HG03354 (cell line): ENCODE data around the gene SCAF11.

Experiments used
- ATAC-seq: cut with Tn5 transposase; IDR thresholded peaks from one replicate; pipeline ENCODE4 v1.9.1; 2021; ENCODE audit warnings: mild to moderate bottlenecking; ENCODE audit not compliant: unreplicated experiment, poor library complexity, severe bottlenecking

Gene SCAF11

DNA sequence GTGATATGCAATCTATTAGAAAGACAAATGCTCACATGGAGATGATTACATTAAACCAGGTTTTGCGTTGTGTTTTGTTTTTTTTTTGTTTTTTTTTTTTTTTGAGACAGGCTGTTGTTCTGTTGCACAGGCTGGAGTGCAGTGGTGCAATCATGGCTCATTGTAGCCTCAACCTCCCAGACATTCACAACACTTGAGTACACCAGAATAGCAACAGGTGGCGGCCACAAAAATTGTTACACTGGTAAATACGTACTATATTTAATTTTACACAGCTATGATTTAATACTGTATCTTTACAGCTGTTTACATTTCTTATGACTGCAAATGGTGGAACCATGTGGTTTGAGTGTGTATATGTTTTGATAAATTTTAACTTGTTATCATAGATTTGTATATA lies 60.0 kb downstream of the SCAF11 start:
- no peak for ATAC-seq

DNA sequence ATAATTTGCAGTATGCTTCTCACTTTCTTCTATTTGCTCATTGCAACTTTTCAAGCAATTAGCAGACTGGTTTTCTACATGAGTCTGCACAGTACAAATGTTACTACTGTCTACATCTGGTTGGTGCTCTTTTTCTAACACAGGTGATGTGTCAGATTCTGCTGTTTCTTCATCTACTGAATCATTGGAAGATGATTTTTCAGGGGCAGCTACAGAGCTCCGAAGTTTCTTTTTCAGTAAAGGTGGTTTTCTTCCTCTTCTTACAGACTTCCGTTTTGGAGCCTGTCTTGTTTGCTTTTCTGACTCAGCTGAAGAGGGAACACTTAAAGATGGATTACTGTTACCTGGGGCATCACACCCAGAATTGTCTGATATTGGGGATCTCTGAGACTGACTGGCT lies 62.1 kb downstream of the SCAF11 start:
- no peak for ATAC-seq

DNA sequence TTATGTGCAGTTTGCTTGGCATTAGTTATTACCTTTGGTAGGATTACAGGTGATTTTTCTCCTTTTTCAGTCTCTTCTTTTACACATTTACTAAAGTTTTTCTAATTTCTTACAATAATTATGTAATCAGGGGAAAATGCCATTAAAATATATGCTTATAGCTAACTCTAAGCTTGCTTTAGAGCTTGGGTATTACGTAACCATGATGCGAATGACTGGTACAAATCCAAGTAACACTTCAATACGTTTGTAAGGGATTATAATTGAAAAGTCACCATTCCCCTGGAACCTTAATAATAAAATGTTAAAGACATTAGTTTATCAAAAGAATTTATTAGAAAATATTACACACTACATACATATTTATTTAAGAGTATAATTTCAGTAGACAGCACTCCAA lies 71.6 kb downstream of the SCAF11 start:
- ATAC-seq = no peak

DNA sequence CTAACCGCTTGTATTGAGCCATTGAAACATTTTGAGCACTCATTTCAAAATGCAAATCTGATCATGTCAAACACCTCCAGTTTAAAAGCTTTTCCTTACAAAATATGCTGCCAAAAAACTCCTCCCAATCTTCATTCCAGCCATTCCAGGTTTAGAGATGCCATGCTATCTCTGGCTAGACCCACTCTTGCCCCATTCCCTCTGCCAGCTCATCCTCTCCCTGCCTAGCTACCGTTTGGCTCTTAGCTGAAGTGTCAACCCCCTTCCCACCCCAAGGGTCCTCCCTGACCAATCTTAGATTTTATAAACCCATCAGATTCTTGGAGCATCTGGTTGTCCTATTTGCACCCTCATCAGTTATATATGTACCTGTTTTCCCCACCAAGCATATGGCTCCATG lies 75.0 kb downstream of the SCAF11 start:
- ATAC-seq = no peak

DNA sequence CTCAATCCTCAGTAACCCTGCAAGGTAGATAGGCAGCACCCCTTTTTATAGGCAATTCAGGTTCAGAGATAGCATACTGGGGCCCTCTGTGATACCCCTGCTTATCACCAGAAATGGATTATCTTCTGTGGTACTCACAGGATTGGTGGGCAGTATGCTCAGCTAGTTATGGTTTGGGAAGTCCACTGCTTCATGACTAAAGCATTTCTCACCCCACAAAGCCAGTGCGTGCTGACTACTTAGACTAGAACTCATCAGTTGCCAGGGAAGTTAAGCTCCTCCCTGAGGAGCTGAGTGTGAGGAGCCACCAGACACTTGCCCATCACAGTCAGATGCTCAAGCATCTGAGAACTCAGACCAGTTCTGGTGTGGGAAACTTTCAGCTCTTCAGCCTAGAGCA lies 76.3 kb downstream of the SCAF11 start:
- ATAC-seq = no peak

- ATAC-seq = no peak
Observed at GRCh38 chr12:45913631-45914030, 76.7 kb downstream of the SCAF11 start.

- ATAC-seq = no peak
Observed at GRCh38 chr12:45912774-45913173, 77.6 kb downstream of the SCAF11 start.

DNA sequence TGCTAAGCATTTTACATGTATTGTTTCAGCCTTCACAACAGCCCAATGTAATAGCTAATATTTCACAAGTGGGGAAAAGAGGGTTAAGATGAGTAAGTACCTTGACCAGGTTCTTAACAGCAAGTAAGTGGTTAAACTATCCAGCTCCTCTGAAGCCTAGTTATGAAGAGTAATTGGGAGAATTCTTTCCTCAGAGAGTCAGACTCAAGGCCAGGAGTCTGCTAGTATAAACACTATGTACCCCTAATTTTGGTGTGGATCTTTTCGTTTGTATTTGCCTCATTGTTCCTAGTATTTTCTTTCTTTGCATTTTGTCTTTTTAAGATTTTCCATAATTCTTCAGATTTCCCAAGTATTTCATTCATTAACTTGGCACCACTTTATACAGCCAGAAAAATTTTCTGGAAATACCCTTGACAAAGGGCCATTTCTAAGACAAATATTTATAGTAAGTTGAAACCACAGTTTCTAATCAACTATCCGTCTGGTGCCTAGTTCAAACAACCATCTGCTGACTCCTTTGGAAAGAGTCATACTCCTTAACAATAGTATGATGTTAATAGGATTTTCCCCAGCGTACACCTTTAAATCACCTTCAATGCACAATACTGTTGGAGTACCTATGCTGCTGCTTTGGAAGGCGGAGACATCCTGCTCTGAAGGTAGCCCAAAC lies 81.2 kb downstream of the SCAF11 start:
- no peak for ATAC-seq

DNA sequence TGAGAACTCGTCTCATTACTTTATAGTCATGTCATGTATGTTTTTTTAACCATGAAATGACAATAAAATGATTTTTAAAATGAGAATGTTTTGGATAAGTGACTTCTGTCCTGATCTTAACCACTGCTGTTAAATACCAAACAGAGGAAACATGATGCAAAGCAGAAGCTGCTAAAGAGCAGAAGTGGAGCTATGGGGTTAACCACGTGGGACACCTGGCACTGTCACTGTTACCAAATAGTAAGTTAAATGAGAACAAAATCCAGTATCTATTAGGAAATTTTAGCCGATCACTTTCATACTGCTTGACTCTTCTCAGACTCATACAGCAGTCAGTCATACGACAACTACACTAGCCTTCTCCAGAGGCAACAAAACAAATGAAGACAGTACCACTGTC lies 82.4 kb downstream of the SCAF11 start:
- ATAC-seq = peak; percentile 84

DNA sequence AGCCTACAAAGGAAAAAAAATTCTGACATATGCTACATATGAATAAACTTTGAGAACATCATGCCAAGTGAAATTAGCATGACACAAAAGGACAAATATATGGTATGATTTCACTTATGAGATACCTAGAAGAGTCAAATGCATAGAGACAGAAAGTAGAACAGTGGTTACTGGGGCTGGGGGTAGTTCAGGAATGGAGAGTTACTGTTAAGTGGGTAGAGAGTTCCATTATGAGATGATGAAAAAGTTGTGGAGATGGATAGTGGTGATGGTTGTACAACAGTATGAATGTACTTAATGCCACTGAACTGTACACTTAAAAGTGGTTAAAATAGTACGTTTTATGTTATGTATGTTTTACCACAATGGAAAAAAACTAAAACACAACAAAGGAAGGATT lies 92.3 kb downstream of the SCAF11 start:
- no peak for ATAC-seq

- ATAC-seq = no peak
Observed at GRCh38 chr12:45895961-45896360, 94.4 kb downstream of the SCAF11 start.

DNA sequence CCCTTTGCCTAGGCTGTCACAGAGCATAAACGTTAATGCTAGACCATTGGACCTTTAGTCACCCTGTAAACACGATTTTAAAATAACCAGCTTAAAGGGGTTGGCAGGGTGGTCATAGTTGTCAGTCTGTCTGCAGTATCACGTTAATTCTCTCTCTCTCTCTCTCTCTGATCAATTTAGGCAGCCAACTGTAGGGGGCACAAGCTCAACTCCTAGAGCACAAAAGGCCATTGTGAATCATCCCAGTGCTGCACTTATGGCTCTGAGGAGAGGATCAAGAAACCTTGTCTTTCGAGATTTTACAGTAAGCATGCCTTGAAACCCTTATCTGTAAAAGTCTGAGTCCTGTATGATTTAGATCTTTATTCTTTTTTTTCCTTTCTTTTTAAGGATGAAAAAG lies 97.1 kb downstream of the SCAF11 start:
- no peak for ATAC-seq

DNA sequence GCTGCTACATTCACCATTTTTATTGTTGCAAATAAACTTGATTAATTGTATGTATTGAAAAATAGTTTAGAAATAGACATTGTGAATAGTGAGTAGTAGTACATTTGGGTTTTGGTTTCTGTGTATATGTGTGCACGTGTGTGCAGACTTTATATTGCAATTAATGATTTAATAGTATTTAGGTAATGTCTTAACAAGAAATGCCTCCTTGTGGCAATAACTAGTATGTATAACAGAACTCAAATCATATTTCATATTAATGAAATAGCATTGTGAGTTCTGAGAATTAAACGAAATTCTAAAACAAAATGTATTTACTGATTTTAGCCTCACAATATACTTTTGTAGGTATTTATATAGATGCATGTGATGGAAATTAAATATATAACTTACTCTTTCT lies 100.1 kb downstream of the SCAF11 start:
- no peak for ATAC-seq

DNA sequence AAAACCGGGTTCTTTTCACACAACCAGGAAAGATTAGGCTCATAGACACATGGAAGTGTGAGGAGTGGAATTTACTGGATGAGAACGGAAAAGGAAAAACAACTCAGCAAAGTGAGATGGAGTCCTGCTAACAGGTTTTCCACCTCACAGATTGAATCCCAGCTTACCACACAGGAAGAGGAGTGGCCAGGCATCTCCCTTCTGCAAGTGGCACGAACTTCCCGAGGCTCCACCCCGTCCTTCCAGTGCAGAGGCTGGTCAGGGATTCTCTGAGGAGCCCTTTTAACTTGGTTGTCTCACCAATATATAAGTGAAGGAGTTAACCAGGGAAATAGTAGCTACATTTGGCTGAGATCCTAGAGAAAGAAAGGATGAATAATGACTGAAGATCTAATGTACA lies 102.8 kb downstream of the SCAF11 start:
- ATAC-seq = no peak

GRCh38 chr12:45886685-45887084 lies 103.7 kb downstream of the SCAF11 start:
- ATAC-seq = no peak

- ATAC-seq = no peak
Observed at GRCh38 chr12:45883187-45883586, 107.2 kb downstream of the SCAF11 start.

GRCh38 chr12:45880533-45880932 lies 109.8 kb downstream of the SCAF11 start:
- no peak for ATAC-seq

GRCh38 chr12:45879363-45879895 lies 110.9 kb downstream of the SCAF11 start:
- no peak for ATAC-seq

DNA sequence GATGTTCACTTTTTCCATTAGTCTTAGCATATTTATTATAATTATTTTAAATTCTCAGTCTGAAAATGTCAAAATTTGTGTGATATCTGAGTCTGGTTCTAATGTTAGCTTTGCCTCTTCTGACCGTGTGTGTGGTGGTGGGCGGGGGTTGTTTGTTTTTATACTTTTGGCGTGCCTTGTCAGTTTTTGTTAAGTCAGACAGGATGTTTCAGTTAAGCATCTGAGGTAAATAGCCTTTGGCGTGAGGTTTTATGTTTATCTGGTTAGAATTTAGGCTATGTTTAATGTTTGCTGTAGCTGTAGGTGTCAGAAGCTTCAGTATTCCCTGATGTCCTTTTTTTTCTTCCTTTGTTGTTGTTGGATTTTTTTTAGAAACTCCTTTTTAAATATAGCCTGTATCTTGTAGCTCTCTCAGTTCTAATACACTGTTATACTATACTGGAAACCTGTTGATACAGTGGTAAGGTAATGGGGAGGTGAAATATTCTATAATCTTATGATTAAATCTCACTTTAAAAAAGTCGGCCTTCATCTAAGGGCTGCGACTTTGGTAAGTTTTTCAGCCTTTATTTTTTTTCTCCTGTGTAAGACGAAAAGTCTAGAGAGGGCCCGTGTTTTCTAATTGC lies 111.6 kb downstream of the SCAF11 start:
- ATAC-seq = no peak

GRCh38 chr12:45877069-45877468 lies 113.3 kb downstream of the SCAF11 start:
- ATAC-seq = no peak

DNA sequence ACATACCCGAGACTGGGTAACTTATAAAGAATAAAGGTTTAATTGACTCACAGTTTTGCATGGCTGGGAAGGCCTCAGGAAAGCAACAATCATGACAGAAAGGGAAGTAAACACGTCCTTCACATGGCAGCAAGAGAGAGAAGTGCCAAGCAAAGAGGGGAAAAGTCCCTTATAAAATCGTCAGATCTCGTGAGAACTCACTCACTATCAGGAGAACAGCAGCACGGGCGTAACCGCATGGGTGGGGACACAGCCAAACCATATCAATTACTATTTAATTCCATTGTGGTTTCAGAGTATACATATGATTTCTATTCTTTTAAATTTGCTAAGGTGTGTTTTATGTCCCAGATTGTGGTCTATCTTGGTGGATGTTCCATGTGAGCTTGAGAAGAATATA lies 117.9 kb downstream of the SCAF11 start:
- ATAC-seq = no peak
